ENCODE data around the gene MRPL47.

MRPL47 gene

GRCh38 chr3:179603831-179604230 is 607 bp downstream of the MRPL47 start:
- TF ChIP-seq CTCF (IDR thresholded peaks at IDR 0.05; ENCODE audit: low read depth, low read length), result no peak
- peak overlapping the region; percentile 95 for H3K4me3 ChIP-seq (ENCODE audit: low read depth, low read length)
- DNase-seq, result no peak
- H3K27me3 ChIP-seq (ENCODE audit: insufficient read depth, low read depth, severe bottlenecking), result no peaks in the 10 kb centered on the region
- no peaks in the 10 kb centered on the region for H3K9me3 ChIP-seq (ENCODE audit: severe bottlenecking)
- H3K36me3 ChIP-seq, result peaks cover 36% of the 10 kb centered on the region
- peak overlapping the region; percentile 86 for H3K27ac ChIP-seq

GRCh38 chr3:179603321-179603720 is 1.1 kb downstream of the MRPL47 start:
- Histone ChIP-seq H3K27me3 (ENCODE audit: insufficient read depth, low read depth, severe bottlenecking) (no peaks in the 10 kb centered on the region), H3K4me3 (ENCODE audit: low read depth, low read length) (peak overlapping the region; percentile 95), H3K27ac (no peak overlapping the region), H3K36me3 (peaks cover 40% of the 10 kb centered on the region), H3K9me3 (ENCODE audit: severe bottlenecking) (no peaks in the 10 kb centered on the region)
- no peak for TF ChIP-seq CTCF (IDR thresholded peaks at IDR 0.05; ENCODE audit: low read depth, low read length)
- DNase-seq, result no peak

GRCh38 chr3:179599531-179599930 is 4.9 kb downstream of the MRPL47 start:
- H3K36me3 ChIP-seq, result peaks cover 76% of the 10 kb centered on the region
- H3K9me3 ChIP-seq (ENCODE audit: severe bottlenecking), result no peaks in the 10 kb centered on the region
- H3K27ac ChIP-seq, result no peak overlapping the region
- H3K27me3 ChIP-seq (ENCODE audit: insufficient read depth, low read depth, severe bottlenecking), result no peaks in the 10 kb centered on the region
- H3K4me3 ChIP-seq (ENCODE audit: low read depth, low read length), result no peak overlapping the region
- no peak for DNase-seq
- TF ChIP-seq CTCF (IDR thresholded peaks at IDR 0.05; ENCODE audit: low read depth, low read length), result no peak

GRCh38 chr3:179591313-179591712 is 13.1 kb downstream of the MRPL47 start:
- peaks cover 88% of the 10 kb centered on the region for H3K36me3 ChIP-seq
- no peak overlapping the region for H3K27ac ChIP-seq
- H3K4me3 ChIP-seq (ENCODE audit: low read depth, low read length), result no peak overlapping the region
- H3K27me3 ChIP-seq (ENCODE audit: insufficient read depth, low read depth, severe bottlenecking), result no peaks in the 10 kb centered on the region
- no peaks in the 10 kb centered on the region for H3K9me3 ChIP-seq (ENCODE audit: severe bottlenecking)
- no peak for TF ChIP-seq CTCF (IDR thresholded peaks at IDR 0.05; ENCODE audit: low read depth, low read length)
- DNase-seq, result no peak

GRCh38 chr3:179590669-179591068 is 13.8 kb downstream of the MRPL47 start:
- Histone ChIP-seq H3K9me3 (ENCODE audit: severe bottlenecking) (no peaks in the 10 kb centered on the region), H3K4me3 (ENCODE audit: low read depth, low read length) (no peak overlapping the region), H3K27ac (no peak overlapping the region), H3K36me3 (peaks cover 87% of the 10 kb centered on the region), H3K27me3 (ENCODE audit: insufficient read depth, low read depth, severe bottlenecking) (no peaks in the 10 kb centered on the region)
- DNase-seq, result no peak
- no peak for TF ChIP-seq CTCF (IDR thresholded peaks at IDR 0.05; ENCODE audit: low read depth, low read length)

GRCh38 chr3:179589143-179589542 is 15.3 kb downstream of the MRPL47 start:
- no peak for DNase-seq
- H3K27me3 ChIP-seq (ENCODE audit: insufficient read depth, low read depth, severe bottlenecking), result no peaks in the 10 kb centered on the region
- TF ChIP-seq CTCF (IDR thresholded peaks at IDR 0.05; ENCODE audit: low read depth, low read length), result no peak
- H3K9me3 ChIP-seq (ENCODE audit: severe bottlenecking), result no peaks in the 10 kb centered on the region
- H3K27ac ChIP-seq, result no peak overlapping the region
- peaks cover 85% of the 10 kb centered on the region for H3K36me3 ChIP-seq
- no peak overlapping the region for H3K4me3 ChIP-seq (ENCODE audit: low read depth, low read length)

Measured in WERI-Rb-1 (cell line).